AG10803 (cell line): ENCODE results near the gene PAQR6.

Source experiments
- DNase-seq: peaks from one replicate; pipeline ENCODE4 v3.0.0; 2010; ENCODE audit warnings: low read depth
- H3K4me3 ChIP-seq: 2 replicates; pipeline ENCODE4 v1.5.1; 2011; ENCODE audit warnings: mild to moderate bottlenecking, low read length, control low read depth
- CTCF ChIP-seq: conservative IDR thresholded peaks from 2 replicates; pipeline ENCODE4 v1.5.1; 2011; ENCODE audit warnings: mild to moderate bottlenecking, low read length, control low read depth, inconsistent platforms

The PAQR6 gene

GRCh38 chr1:156247460-156248322 lies at the start of gene PAQR6:
Gene PAQR6 (minus strand): TSS chr1:156248056. CDS start chr1:156246731, 1,325 bp downstream.
- no peak for TF ChIP-seq CTCF
- no peak for DNase-seq
- no peak within 1 kb of the TSS for H3K4me3 ChIP-seq

- peak; percentile 50 for DNase-seq
- peak within 1 kb of the TSS; percentile 87 for H3K4me3 ChIP-seq
- no peak for TF ChIP-seq CTCF
Observed at GRCh38 chr1:156295391-156295947, 47.6 kb upstream of the PAQR6 start, which contains the start of gene GLMP. Gene GLMP (minus strand): TSS chr1:156295679. CDS start chr1:156295645, 34 bp downstream.

- no peak for DNase-seq
- no peak overlapping the region for H3K4me3 ChIP-seq
- no peak for TF ChIP-seq CTCF
Observed at GRCh38 chr1:156293895-156294294, 46.0 kb upstream of the PAQR6 start.

- TF ChIP-seq CTCF, result no peak
- DNase-seq, result no peak
- no peak overlapping the region for H3K4me3 ChIP-seq
Observed at GRCh38 chr1:156293098-156293434, 45.2 kb upstream of the PAQR6 start.

GRCh38 chr1:156291226-156292061 lies 43.6 kb upstream of the PAQR6 start:
- TF ChIP-seq CTCF, result no peak
- DNase-seq, result peak; percentile 77
- H3K4me3 ChIP-seq, result peak overlapping the region; percentile 72

- no peak overlapping the region for H3K4me3 ChIP-seq
- TF ChIP-seq CTCF, result no peak
- no peak for DNase-seq
Observed at GRCh38 chr1:156289857-156290256, 42.0 kb upstream of the PAQR6 start.
